ENCODE data around the gene PLD3.
A peak's percentile ranks its signal among the peaks of the same experiment; 100 is the strongest.
"Not testable (repeated sequence)": the region's sequence is repeated elsewhere in the genome, so short reads cannot be mapped to it uniquely, and the experiment has no call there.

Gene PLD3

GRCh38 chr19:40348125-40348913 lies at the start of gene PLD3, which contains the start of gene C19orf47:
PLD3 (plus strand) TSS chr19:40348695; CDS start chr19:40366484, 17,789 bp downstream.
C19orf47 (minus strand) TSS chr19:40348397; CDS start chr19:40341857, 6,540 bp downstream.
- peak; percentile 99 for DNase-seq

- no peak for DNase-seq
Measured at GRCh38 chr19:40300668-40301067, 47.8 kb upstream of the PLD3 start.

GRCh38 chr19:40302224-40303011 lies 46.1 kb upstream of the PLD3 start:
- DNase-seq = no peak

- DNase-seq = no peak
Measured at GRCh38 chr19:40303765-40304164, 44.7 kb upstream of the PLD3 start.

GRCh38 chr19:40304306-40304705 lies 44.2 kb upstream of the PLD3 start:
- DNase-seq = no peak

- peak; percentile 69 for DNase-seq
Measured at GRCh38 chr19:40305403-40305802, 43.1 kb upstream of the PLD3 start.

GRCh38 chr19:40309666-40310065 lies 38.8 kb upstream of the PLD3 start:
- DNase-seq = no peak

GRCh38 chr19:40312533-40312932 lies 36.0 kb upstream of the PLD3 start:
- no peak for DNase-seq

GRCh38 chr19:40313229-40313983 lies 35.1 kb upstream of the PLD3 start:
- no peak for DNase-seq

- no peak for DNase-seq
Measured at GRCh38 chr19:40314656-40315055, 33.8 kb upstream of the PLD3 start.

GRCh38 chr19:40315812-40316470 lies 32.6 kb upstream of the PLD3 start:
- no peak for DNase-seq

GRCh38 chr19:40317338-40317737 lies 31.2 kb upstream of the PLD3 start:
- no peak for DNase-seq

GRCh38 chr19:40320558-40320935 lies 27.9 kb upstream of the PLD3 start:
- DNase-seq = no peak

- no peak for DNase-seq
Measured at GRCh38 chr19:40321076-40321475, 27.4 kb upstream of the PLD3 start.

GRCh38 chr19:40321566-40322270 lies 26.8 kb upstream of the PLD3 start:
- no peak for DNase-seq

GRCh38 chr19:40322271-40322610 lies 26.3 kb upstream of the PLD3 start:
- no peak for DNase-seq

- DNase-seq = no peak
Measured at GRCh38 chr19:40322951-40323615, 25.4 kb upstream of the PLD3 start.

GRCh38 chr19:40323705-40324104 lies 24.8 kb upstream of the PLD3 start:
- no peak for DNase-seq

GRCh38 chr19:40326201-40326600 lies 22.3 kb upstream of the PLD3 start:
- DNase-seq = no peak

- no peak for DNase-seq
Measured at GRCh38 chr19:40331052-40331451, 17.4 kb upstream of the PLD3 start.

GRCh38 chr19:40332669-40333068 lies 15.8 kb upstream of the PLD3 start:
- DNase-seq = no peak

- not testable (repeated sequence) for DNase-seq
Measured at GRCh38 chr19:40333083-40333482, 15.4 kb upstream of the PLD3 start.
